Fibroblast of mammary gland (primary cell): ENCODE data around the gene MYBL2.

Experiments
- DNase-seq: peaks from one replicate; pipeline ENCODE4 v3.0.0-alpha.2; 2010; ENCODE audit warnings: low read depth
- H3K4me3 ChIP-seq: 2 replicates; pipeline ENCODE4 v1.5.1; 2011; ENCODE audit warnings: low read depth, mild to moderate bottlenecking, low read length, moderate library complexity; ENCODE audit not compliant: control insufficient read depth
- CTCF ChIP-seq: conservative IDR thresholded peaks from 2 replicates; pipeline ENCODE4 v1.5.1; 2011; ENCODE audit warnings: low read depth, low read length, inconsistent platforms; ENCODE audit not compliant: control insufficient read depth, insufficient read depth

Gene MYBL2

GRCh38 chr20:43669332-43669731 lies 2.4 kb downstream of the MYBL2 start:
- DNase-seq = peak; percentile 59
- H3K4me3 ChIP-seq = no peak overlapping the region
- TF ChIP-seq CTCF = no peak

- no peak for TF ChIP-seq CTCF
- no peak for DNase-seq
- no peak overlapping the region for H3K4me3 ChIP-seq
Observed at GRCh38 chr20:43670423-43670822, 3.5 kb downstream of the MYBL2 start.

- no peak for TF ChIP-seq CTCF
- no peak overlapping the region for H3K4me3 ChIP-seq
- no peak for DNase-seq
Observed at GRCh38 chr20:43676368-43676767, 9.5 kb downstream of the MYBL2 start.

- TF ChIP-seq CTCF = no peak
- no peak overlapping the region for H3K4me3 ChIP-seq
- DNase-seq = peak; percentile 66
Observed at GRCh38 chr20:43680981-43681380, 14.1 kb downstream of the MYBL2 start.

- DNase-seq = no peak
- no peak overlapping the region for H3K4me3 ChIP-seq
- TF ChIP-seq CTCF = peak; percentile 18
Observed at GRCh38 chr20:43681468-43681942, 14.6 kb downstream of the MYBL2 start.

- no peak for DNase-seq
- no peak for TF ChIP-seq CTCF
- no peak overlapping the region for H3K4me3 ChIP-seq
Observed at GRCh38 chr20:43681991-43682410, 15.1 kb downstream of the MYBL2 start.

GRCh38 chr20:43682446-43682845 lies 15.5 kb downstream of the MYBL2 start:
- no peak for TF ChIP-seq CTCF
- no peak overlapping the region for H3K4me3 ChIP-seq
- no peak for DNase-seq
